GM12891 (cell line): Measurements from ENCODE around the gene ELMO1.
A peak's percentile ranks its signal among the peaks of the same experiment; 100 is the strongest.

Experiments used
- DNase-seq: peaks from one replicate; pipeline ENCODE4 v3.0.0; 2011; ENCODE audit warnings: low spot score; ENCODE audit not compliant: insufficient read length
- FAIRE-seq: peaks from 2 replicates; lab custom pipeline; 2011; peaks lifted over from hg19 to GRCh38; lab: Jason Lieb, UNC
- PAX5 ChIP-seq: IDR thresholded peaks from 2 replicates; pipeline ENCODE4 v1.6.1; 2011; ENCODE audit warnings: low read length, moderate library complexity, mild to moderate bottlenecking; ENCODE audit not compliant: insufficient read depth, severe bottlenecking
- POLR2A ChIP-seq: IDR thresholded peaks from 2 replicates; pipeline ENCODE4 v1.6.1; 2011; ENCODE audit warnings: low read depth, low read length, control low read depth
- POLR2AphosphoS5 ChIP-seq: IDR thresholded peaks from 2 replicates; pipeline ENCODE4 v1.6.1; 2011; ENCODE audit warnings: low read depth, low read length, control low read depth
- POU2F2 ChIP-seq: IDR thresholded peaks from 2 replicates; pipeline ENCODE4 v1.6.1; 2011; ENCODE audit warnings: low read depth, mild to moderate bottlenecking, control low read depth, low read length, moderate library complexity
- SPI1 ChIP-seq: IDR thresholded peaks from 2 replicates; pipeline ENCODE4 v1.6.1; 2011; ENCODE audit warnings: low read depth, low read length, control low read depth
- TAF1 ChIP-seq: IDR thresholded peaks from 2 replicates; pipeline ENCODE4 v1.6.1; 2011; ENCODE audit warnings: low read depth, low read length, control low read depth

ELMO1 gene

GRCh38 chr7:37471619-37472018, 23.0 kb upstream of the ELMO1 start:
- DNase-seq (no peak), FAIRE-seq (no peak)
- TF ChIP-seq TAF1, result no peak

DNA sequence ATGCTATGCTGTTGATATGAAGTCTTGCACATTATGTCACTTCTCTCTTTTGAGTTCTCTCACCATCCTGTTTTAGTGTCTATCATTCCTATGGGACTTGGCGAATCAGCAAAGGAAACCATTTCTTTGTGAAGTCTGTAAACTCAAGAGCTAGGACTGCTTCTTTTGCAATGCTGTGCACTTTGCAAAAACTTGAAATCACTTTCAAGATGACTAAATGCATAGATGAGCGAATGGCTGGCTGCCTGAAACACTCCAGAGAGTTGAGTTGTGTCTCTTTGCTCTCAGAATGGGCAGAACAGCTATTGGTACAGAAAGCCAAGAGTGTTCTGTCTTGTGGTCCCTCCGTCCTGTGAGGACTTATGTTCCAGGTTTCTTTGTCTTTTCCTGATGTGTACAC, 18.3 kb upstream of the ELMO1 start:
- TF ChIP-seq SPI1, result no peak
- no peak for TF ChIP-seq PAX5
- TF ChIP-seq POLR2A, result no peak
- no peak for TF ChIP-seq TAF1
- no peak for TF ChIP-seq POU2F2
- FAIRE-seq (peak; percentile 78), DNase-seq (peak; percentile 34)

GRCh38 chr7:37462138-37462537, 13.5 kb upstream of the ELMO1 start:
- FAIRE-seq (peak; percentile 38), DNase-seq (no peak)
- TF ChIP-seq TAF1 (no peak), POLR2A (no peak)

GRCh38 chr7:37455081-37455480, 6.4 kb upstream of the ELMO1 start:
- FAIRE-seq, result no peak
- TF ChIP-seq SPI1 (no peak), TAF1 (no peak), POLR2A (no peak)
- no peak for DNase-seq

DNA sequence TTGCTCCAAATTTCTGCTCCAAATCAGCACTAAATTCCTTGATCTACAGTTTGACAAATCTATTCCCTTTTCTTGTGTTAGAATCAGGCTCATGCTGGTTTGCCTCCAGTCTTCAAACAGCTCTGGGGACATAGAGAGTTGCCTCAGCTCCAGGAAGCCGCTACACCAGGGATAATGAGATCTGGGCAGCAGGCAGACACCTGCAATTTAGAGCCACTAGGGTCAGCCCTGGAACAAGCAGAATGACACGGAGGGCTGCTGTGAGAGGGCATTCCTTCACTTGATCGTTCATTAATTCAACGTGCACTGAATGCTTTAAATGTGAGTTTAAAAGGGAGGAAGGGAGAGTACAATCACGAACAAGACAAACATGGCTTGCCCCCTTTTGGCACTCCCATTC, 3.7 kb upstream of the ELMO1 start:
- TF ChIP-seq POLR2A (no peak), TAF1 (no peak), POLR2AphosphoS5 (no peak), SPI1 (no peak), PAX5 (no peak), POU2F2 (no peak)
- no peak for FAIRE-seq
- no peak for DNase-seq

GRCh38 chr7:37450035-37450434, 1.4 kb upstream of the ELMO1 start:
- TF ChIP-seq PAX5 (no peak), TAF1 (no peak), POU2F2 (no peak), SPI1 (no peak), POLR2A (no peak), POLR2AphosphoS5 (no peak)
- DNase-seq (no peak), FAIRE-seq (peak; percentile 43)

GRCh38 chr7:37449621-37450020, 957 bp upstream of the ELMO1 start:
- FAIRE-seq (peak; percentile 91), DNase-seq (no peak)
- TF ChIP-seq POLR2AphosphoS5 (no peak), POLR2A (no peak), TAF1 (no peak), SPI1 (no peak), POU2F2 (no peak), PAX5 (no peak)

DNA sequence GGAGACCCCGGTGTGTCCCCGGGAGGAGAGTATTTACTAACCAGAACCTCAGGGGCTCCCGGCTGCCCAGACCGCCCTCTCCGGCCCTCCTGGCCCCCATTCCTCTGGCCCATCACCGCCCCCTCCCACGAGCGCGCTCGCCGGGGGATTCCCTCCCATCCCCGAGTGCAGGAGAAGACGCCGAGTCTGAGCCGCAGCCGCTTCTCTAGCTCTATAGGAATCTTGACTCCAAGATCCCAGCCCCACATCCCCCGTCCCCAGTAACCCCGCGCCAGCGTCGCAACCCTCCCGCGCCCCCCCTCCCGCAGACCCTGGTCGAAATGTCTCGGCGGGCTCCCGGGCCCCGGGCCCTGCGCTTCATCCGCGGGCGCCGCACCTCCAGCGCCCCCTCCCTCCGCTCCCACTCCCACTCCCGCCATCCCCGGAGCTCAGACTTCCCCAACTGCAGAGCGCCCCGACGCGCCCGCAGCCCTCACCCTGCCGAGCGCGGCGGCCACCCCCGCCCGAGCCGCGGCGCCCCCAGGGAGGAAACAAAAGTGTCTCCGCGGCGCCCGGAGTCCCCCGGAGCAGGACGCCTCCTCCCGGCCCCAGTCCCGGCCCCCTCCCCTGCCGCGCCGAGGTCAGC, 541 bp downstream of the ELMO1 start:
- DNase-seq (peak; percentile 36), FAIRE-seq (no peak)
- TF ChIP-seq POLR2AphosphoS5 (no peak), POLR2A (no peak), PAX5 (no peak), POU2F2 (no peak), TAF1 (no peak), SPI1 (no peak)

GRCh38 chr7:37446371-37446770, 2.3 kb downstream of the ELMO1 start:
- FAIRE-seq, result no peak
- no peak for DNase-seq
- TF ChIP-seq SPI1, result no peak
- TF ChIP-seq TAF1, result no peak
- TF ChIP-seq POLR2AphosphoS5, result no peak
- TF ChIP-seq PAX5, result no peak
- TF ChIP-seq POLR2A, result no peak
- TF ChIP-seq POU2F2, result no peak

GRCh38 chr7:37445790-37446189, 2.9 kb downstream of the ELMO1 start:
- DNase-seq (no peak), FAIRE-seq (no peak)
- no peak for TF ChIP-seq POU2F2
- TF ChIP-seq POLR2AphosphoS5, result no peak
- TF ChIP-seq POLR2A, result no peak
- TF ChIP-seq SPI1, result no peak
- TF ChIP-seq PAX5, result no peak
- TF ChIP-seq TAF1, result no peak
